Fibroblast of skin of left quadriceps (primary cell): ENCODE measurements around the gene MRPL55.

Source experiments
- DNase-seq, 2 experiments: peaks; one replicate each; pipeline ENCODE4 v3.0.0-alpha.2; 2013; ENCODE audit warnings: low read depth in 2 of 2

MRPL55 gene

DNA sequence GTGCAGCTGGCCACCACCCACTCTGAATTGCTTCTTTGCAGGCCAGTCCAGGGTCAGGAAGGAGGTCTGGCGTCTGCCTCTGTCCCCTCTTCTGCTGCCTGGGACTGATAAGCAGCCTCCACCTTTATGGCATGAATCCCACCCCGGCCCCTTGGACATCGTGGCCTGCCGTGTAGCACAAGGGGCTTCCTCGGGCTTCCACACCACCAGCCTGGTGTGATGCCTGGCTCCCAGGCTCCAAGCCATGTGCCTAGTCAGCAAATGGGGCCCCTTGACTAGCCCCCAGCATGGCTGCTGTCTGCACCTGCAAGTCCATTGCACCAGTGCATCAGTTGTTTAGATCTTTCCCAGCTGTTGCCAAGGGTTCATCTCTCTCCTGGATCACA, 36.4 kb downstream of the MRPL55 start:
- no peak for DNase-seq

DNA sequence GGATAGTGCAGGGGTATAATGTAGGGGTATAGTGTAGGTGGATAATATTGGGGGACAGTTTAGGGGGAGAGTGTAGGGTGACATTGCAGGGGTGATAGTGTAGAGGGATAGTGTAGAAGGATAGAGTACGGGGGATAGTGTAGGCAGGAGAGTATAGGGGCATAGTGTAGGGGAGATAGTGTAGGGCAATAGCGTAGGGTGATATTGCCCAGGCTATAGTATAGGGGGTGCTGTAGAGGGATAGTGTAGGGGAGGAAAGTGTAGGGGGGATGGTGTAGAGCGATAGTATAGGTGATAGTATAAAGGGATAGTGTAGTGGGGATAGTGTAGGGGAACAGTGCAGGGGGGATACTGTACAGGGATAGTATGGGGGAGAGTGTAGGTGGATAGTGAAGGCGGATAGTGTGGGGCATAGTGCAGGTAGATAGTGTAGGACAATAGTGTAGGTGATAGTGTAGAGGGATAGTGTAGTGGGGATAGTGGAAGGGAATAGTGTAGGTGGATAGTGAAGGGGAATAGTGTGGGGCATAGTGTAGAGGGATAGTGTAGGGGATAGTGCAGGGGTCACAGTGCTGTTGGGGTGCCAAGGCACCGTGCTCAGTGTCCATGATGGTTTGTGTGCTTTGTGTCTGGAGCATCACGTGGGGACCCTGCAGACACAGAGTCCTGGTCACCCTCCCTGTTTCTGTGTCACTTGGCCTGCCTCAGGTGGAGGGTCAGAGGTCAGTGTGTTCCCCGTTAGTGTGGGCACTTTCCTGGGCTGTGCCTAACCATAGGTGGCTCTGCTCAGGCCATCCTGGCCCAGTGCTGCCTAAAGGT, 37.1 kb downstream of the MRPL55 start:
- no peak for DNase-seq

DNA sequence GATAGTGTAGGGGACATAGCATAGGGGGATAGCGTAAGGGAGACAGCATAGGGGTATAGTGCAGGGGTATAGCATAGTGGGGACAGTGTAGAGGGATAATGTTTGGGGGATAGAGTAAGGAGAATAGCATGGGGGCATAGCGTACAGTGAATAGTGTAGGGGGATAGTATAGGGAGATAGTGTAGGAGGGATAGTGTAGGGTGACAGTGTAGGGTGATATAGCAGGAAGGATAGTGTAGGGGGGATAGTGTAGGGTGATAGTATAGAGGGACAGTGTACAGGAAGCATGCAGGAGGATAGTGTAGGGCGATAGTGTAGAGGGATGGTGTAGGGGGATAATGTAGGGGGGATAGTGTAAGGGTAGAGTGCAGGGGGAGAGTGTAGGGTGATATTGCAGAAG, 38.2 kb downstream of the MRPL55 start:
- no peak for DNase-seq

DNA sequence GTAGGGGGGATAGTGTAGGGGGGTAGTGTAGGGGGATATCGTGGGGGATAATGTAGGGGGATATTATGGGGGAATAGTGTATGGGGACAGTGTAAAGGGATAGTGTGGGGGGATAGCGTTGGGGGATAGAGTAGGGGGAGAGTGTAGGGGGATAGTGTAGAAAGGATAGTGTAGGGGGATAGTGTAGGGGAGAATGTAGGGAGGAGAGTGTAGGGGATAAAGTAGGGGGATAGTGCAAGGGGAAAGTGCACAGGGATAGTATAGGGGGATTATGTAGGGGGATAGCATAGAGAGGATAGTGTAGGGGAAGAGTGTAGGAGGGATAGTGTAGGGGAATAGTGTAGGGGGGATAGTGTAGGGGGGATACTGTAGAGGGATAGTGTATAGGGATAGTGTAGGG, 38.9 kb downstream of the MRPL55 start:
- no peak for DNase-seq

DNA sequence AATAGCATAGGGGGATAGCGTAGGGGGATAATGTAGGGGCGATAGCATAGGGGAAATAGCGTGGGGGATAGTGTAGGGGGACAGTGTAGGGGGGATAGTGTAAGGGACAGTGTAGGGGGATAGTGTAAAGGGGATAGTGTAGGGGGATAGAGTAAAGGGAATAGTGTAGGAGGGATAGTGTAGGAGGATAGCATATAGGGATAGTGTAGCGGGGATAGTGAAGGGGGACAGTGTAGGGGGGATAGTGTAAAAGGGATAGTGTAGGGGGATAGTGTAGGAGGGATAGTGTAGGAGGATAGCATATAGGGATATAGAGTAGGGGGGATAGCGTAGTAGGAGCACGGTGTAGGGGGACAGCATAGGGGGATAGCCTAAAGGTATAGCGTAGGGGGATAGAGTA, 40.7 kb downstream of the MRPL55 start:
- no peak for DNase-seq

DNA sequence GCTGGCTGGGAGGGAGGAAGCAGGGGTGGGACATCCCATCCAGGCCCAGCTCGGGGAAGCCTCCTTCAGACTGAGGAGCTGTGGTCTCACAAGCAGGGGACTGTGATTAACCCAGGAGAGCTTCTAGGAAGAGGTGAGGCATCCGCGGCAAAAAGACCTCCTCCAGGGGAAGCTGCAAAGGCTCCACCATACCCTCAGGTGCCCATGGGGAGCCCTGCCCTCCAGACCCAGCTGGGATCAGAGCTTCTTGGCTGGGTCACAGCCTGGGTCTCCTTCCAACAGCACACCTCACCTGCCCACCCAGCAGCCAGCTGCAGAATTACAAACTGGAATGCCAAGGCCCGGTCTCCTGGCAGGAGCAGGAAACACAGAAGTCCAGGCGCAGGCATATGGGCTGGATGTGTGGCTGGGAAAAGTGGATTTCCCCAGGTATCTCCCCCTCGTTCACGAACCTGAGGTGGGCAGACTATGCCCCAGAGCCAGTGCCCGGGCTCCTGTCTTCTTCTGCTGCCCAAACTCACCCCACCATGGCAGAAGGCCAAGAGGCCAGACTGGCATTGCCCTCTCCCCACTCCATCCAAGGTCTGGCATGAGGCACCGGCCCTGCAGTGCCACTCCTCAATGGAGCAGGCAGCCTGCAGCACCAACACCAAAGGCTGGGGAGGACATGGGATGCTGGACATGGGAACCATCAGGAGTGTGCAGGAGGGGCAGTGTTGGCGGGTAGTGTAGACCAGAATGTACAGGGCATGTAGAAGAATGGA, 42.0 kb downstream of the MRPL55 start:
- DNase-seq, result no peak

DNA sequence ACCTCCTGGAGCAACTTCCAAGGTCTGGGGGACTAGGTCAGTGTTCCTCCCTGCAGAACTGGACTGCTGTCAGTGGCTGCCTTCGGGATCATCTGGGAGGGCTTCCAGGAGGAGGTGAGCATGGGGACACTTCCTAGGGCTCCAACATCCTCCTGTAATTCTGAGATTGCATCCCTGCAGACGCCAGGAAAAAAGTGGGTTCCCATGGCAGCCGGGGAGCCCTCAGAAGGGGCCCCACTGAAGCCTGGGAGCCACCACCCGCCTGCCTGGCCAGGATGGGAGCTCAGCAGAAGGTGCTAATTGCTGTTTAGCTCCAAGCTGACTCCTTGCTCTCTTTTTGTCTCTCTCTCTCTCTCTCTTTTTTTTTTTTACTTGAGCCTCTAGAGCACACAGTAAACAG, 42.7 kb downstream of the MRPL55 start:
- DNase-seq, result no peak

DNA sequence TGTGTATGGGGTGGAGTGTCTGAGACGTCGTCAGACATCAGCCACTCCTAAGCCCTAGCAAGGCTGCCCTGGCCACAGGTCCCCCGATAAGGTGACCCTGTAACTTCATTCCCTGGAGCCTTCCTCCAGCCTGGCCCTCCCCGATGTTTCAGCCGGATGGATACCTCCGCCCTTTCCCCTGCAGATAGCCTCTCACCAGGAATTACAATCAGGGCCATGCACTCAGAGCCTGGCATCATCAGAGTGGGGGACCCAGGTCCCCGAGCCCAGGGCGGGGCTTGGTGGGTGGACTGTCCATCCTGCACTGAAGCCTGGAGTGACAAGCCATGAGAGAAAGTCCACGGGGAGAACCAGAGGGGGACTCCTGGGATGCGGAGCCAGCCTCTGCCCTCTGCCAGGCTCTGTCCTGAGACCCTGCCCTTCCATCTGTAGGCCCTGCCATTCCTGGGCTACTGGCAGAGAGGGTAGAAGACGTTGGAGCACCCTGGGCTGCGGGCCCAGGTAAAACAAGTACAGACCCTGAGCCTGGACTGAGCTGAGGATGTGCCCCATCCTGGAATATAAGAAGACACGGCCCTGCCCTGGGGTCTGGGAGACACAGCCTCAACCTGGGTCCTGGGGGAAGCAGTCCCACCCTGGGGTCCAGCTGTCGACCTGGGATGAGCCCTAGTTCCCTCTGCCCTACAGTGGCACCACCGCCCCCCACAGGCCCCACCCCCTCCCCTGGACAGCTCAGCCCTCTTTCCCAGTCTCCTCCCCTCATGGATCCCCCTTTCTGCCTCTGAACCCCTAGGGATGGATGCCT, 43.4 kb downstream of the MRPL55 start:
- no peak for DNase-seq

DNA sequence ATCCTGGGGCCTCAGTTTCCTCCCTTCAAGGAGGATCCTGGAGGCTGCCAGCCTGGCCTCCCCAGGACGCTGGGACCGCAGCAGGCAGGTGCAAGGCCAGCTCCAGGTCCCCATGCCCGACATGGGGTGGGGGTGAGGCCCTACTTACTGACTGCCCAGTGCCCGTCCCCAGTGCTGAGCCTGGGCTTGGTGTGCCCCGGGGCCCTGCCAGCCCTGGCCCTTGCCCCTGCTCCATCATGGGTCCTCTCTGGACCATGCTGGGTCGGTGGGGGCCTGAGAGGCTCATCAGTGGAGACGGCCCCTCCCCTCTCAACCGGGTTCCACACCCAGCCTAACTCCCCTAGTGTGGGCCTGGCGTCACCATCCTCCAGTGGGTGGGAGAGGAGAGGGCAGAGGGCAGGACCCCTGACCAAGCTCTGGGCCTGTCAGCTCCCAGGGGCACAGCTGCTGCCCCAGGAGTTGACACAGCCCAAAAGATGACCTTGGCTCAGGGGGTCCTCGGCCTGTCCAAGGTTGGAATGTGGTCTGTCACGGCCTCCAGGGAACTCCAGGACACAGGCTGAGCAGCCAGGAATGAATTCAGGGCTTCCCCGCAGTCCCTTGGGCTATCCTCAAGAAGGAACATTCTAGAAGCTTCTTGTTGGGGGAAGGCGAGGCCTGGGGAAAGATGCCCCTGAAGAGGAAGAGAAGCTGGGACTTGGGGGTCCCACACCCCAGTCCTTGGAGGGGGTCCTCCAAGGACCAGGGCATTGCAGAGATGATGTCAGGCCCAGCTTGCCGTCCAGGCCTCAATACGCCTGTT, 44.2 kb downstream of the MRPL55 start:
- DNase-seq, result no peak

DNA sequence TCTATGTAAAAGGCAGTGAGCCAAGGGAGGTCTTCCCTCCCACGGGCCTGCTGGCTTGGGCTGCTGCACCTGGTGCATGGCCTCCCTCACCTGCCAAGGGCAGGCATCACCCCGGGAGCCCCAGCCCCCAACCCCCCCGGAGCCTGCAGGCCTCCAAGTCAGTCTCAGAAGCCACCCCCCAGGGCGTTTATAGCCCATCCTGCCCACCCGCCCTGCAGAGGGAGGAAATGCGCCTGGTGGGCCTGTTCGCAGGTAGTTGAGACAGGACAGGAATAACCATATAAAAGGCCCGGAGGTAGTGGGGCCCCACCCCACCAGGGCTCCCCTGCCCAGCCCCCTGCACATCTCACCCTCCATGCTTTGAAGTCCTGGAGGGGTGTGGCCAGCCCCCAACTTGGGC, 44.8 kb downstream of the MRPL55 start:
- no peak for DNase-seq

DNA sequence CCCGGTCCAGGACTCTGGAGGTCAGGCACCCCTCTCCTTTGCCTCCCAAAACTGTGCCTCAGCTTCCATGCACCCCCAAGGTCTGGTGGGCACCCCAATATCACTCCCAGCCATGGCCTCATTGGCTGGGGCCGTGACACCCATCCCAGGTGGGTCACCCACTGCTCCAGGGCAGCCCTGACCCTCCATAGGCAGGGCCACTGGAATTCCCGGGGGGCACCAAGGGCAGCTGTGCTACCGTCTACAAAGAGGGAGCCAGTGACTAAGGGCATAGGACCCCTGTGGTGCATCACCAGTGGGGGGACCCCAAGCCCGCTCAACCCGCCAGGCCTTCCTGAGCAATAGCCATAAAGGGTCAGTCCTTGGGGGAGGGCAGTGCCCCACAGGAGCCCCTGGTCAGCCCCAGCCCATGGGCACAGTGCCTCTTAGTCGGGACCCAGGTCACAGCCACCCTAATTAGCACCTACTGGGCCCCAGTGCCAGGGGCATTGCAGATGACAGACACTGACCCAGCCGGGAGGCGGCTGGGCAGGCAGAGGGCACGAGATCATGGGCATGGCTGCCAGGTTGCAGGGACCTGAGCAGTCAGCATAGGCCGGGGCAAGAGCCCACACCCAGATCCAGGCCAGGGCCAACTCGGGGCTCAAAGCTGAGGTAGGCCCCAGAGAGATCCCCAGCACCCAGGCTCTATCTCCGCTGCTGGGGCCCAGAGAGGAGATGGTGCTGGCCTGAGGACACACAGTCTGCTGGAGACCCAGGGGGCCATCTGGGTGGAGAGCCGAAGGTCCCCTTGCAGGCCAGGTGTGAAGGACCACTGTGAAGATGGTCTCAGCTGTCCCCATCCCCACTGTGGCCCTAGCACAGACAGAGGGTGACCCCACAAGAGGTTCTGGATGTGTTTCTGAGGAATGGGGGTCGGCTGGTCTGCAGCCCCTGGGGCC, 45.6 kb downstream of the MRPL55 start:
- no peak for DNase-seq

DNA sequence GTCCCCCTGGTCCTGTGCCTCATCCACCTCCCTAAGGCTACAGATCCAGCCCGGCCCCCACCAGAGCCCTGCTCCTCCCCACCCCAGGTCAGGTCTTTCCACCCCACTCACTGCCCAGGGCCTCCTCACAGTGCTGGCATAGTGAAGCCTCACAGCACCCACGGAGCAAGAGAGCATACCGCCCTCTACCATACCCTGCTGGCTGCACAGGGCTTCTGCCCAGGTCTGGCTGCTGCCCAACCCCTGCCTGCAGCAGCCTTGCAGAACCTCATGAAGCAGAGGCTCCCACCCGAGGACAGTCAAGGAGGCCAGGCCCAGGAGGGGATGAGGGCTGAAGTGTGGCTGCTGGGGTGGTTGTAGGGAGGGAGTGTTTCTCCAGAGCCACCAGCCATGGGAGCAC, 46.3 kb downstream of the MRPL55 start:
- DNase-seq, result no peak

DNA sequence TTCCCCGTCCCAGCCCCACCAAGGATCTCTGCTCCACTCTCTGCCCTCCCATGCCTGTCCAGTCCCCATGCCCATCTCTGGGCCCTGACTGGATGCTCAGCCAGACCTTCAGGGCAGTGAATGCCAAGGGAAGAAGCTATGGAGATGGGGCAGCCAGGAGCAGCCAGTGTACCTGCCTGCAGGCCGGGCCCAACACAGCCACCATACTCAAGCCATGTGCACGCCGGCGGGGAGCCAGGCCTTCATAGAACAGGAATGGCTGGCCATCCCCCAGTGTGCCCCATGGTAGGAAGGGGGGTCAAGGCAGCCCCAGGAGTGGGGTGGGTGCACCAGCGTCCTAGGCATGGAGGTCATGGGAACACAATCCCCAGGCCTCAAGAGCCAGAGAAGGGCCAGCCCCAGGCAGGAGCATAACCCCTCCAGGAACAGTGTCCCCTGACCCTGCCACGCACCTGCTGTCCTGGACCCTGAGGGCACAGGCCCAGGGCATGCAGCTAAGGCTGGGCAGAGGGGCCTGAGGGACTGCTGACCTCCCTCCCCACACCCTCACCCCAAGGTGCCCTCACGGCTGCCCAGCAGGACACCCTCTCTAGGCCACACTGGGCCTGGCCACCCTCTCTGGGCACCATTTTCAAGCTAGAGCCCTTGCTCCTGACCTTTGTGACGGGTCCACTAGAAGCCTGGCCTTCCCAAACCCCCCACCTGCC, 46.9 kb downstream of the MRPL55 start:
- DNase-seq, result no peak

DNA sequence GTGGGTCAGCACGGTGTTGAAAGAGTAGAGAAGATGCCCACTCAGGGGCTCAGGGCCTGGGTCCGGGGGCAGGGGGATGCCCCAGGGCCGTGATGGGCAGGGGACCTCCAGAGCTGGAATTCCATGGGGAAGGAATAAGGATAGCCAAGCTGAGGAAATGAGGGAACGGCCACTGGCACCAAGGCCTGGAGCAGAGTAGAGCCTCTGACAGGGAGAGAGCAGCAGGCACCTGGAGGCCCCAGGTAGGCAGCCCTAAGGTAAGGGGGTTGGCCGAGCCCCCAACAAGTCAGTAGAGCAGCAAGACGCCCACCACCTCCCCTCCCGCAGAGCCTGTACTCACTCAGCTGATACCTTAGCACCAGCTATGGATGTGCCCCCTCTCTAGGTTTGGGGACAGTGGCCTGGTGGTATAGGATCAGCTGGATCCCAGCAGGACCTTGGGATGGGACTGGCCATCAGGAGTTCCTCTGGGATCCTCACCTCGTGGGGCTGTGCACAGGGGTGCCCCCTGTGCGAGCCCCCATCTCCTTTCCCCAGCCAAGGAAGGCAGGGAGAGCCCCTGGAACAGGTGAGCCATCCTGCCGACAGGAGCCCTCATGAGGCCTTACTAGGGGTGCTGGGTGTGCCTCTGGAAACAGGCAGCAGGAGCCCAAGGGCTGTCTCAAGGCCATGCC, 47.6 kb downstream of the MRPL55 start:
- no peak for DNase-seq

DNA sequence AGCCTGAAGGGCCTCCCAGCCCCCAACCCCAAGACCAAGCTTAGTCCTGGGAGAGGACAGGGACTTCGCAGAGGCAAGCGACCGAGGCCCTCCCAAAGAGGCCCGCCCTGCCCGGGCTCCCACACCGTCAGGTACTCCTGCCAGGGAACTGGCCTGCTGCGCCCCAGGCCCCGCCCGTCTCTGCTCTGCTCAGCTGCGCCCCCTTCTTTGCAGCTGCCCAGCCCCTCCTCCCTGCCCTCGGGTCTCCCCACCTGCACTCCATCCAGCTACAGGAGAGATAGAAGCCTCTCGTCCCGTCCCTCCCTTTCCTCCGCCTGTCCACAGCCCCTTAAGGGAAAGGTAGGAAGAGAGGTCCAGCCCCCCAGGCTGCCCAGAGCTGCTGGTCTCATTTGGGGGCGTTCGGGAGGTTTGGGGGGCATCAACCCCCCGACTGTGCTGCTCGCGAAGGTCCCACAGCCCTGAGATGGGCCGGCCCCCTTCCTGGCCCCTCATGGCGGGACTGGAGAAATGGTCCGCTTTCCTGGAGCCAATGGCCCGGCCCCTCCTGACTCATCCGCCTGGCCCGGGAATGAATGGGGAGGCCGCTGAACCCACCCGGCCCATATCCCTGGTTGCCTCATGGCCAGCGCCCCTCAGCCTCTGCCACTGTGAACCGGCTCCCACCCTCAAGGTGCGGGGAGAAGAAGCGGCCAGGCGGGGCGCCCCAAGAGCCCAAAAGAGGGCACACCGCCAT, 48.5 kb downstream of the MRPL55 start:
- no peak for DNase-seq

DNA sequence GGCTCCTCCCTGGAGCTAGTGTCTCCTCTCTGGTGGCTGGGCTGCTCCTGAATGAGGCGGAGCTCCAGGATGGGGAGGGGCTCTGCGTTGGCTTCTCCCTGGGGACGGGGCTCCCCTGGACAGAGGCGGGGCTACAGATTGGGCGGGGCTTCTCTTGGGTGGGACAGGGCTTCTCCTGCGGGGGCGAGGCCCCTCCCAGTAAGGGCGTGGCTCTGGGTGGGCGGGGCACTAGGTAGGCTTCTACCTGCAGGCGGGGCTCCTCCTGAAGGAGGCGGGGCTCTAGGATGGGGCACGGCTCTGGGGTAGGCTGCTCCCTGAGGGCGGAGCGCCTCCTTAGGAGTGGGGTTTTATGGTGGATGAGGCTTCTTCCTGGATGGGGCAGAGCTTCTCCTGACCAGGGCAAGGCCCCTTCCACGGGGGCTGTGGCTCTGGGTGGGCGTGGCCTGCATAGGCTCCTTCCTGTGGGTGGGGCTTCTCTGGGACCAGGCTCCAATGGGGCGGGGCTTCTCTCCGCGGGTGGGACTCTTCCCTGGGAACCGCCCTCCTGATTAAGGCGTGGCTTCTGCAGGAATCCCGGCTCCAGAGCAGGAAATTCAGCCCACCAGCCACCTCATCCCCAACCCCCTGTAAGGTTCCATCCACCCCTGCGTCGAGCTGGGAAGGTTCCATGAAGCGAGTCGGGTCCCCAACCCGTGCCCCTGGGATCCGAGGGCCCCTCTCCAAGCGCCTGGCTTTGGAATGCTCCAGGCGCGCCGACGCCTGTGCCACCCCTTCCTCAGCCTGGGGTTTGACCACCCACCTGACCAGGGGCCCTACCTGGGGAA, 49.3 kb downstream of the MRPL55 start:
- DNase-seq, result no peak

DNA sequence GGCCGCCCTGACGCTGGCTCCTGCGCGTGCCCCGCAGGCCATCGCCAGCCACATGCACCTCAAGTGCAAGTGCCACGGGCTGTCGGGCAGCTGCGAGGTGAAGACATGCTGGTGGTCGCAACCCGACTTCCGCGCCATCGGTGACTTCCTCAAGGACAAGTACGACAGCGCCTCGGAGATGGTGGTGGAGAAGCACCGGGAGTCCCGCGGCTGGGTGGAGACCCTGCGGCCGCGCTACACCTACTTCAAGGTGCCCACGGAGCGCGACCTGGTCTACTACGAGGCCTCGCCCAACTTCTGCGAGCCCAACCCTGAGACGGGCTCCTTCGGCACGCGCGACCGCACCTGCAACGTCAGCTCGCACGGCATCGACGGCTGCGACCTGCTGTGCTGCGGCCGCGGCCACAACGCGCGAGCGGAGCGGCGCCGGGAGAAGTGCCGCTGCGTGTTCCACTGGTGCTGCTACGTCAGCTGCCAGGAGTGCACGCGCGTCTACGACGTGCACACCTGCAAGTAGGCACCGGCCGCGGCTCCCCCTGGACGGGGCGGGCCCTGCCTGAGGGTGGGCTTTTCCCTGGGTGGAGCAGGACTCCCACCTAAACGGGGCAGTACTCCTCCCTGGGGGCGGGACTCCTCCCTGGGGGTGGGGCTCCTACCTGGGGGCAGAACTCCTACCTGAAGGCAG, 50.0 kb downstream of the MRPL55 start:
- no peak for DNase-seq
